ENCODE results near the gene SLC25A10. TPM values are rescaled to one million over a fixed set of nuclear protein-coding genes. Genes with fewer than 3 reads are reported as not detected.

SLC25A10 gene
- total and polyA plus RNA-seq, 4 donors, result 4.3 to 21.5 (median 17.0) TPM

GRCh38 chr17:81706757-81707624 lies 5.1 kb upstream of the SLC25A10 start:
- no peaks in the 10 kb centered on the region for H3K9me3 ChIP-seq (ENCODE audit: control insufficient read depth in 4 of 4, insufficient read depth in 3 of 4, low read length in 3 of 4)
- TF ChIP-seq CTCF (IDR thresholded peaks at IDR 0.05; ENCODE audit: control extremely low read depth, extremely low read depth), result no peak
- H3K4me3 ChIP-seq, result no peak overlapping the region
- no peak overlapping the region for H3K27ac ChIP-seq (ENCODE audit: low read depth in 1 of 2, low read length in 1 of 2)
- 93 to 94% methylated on average over 48 to 54 of the region's 54 CpGs for WGBS, 2 donors
- ATAC-seq (ENCODE audit: insufficient read depth, low FRiP score), result no peak
- peaks cover 0 to 20% (median 5%) of the 10 kb centered on the region in 4 donors for H3K36me3 ChIP-seq (ENCODE audit: control insufficient read depth in 4 of 4, insufficient read depth in 4 of 4, low read length in 4 of 4)
- peaks cover 0 to 27% (median 16%) of the 10 kb centered on the region in 5 donors for H3K4me1 ChIP-seq (ENCODE audit: control insufficient read depth in 5 of 5, insufficient read depth in 5 of 5, low read length in 5 of 5)
- peaks cover 0 to 10% (median 9%) of the 10 kb centered on the region in 3 donors for H3K27me3 ChIP-seq (ENCODE audit: control insufficient read depth in 3 of 3, insufficient read depth in 3 of 3, low read length in 2 of 3)
- H3K9ac ChIP-seq (ENCODE audit: insufficient read depth in 1 of 2, low read length in 2 of 2), result no peak overlapping the region
- no peak for DNase-seq

- Histone ChIP-seq H3K9me3 (ENCODE audit: control insufficient read depth in 4 of 4, insufficient read depth in 3 of 4, low read length in 3 of 4) (no peaks in the 10 kb centered on the region), H3K9ac (ENCODE audit: insufficient read depth in 1 of 2, low read length in 2 of 2) (no peak overlapping the region), H3K4me3 (no peak overlapping the region), H3K4me1 (ENCODE audit: control insufficient read depth in 5 of 5, insufficient read depth in 5 of 5, low read length in 5 of 5) (peaks cover 0 to 26% (median 12%) of the 10 kb centered on the region in 5 donors), H3K27me3 (ENCODE audit: control insufficient read depth in 3 of 3, insufficient read depth in 3 of 3, low read length in 2 of 3) (peaks cover 0 to 10% (median 9%) of the 10 kb centered on the region in 3 donors), H3K36me3 (ENCODE audit: control insufficient read depth in 4 of 4, insufficient read depth in 4 of 4, low read length in 4 of 4) (peaks cover 0 to 20% (median 5%) of the 10 kb centered on the region in 4 donors), H3K27ac (ENCODE audit: low read depth in 1 of 2, low read length in 1 of 2) (no peak overlapping the region)
- 86 to 93% methylated on average over 25 of the region's 25 CpGs for WGBS, 2 donors
- DNase-seq, result no peak
- TF ChIP-seq CTCF (IDR thresholded peaks at IDR 0.05; ENCODE audit: control extremely low read depth, extremely low read depth), result no peak
- no peak for ATAC-seq (ENCODE audit: insufficient read depth, low FRiP score)
Measured at GRCh38 chr17:81707725-81708646, 4.1 kb upstream of the SLC25A10 start.

GRCh38 chr17:81708739-81709185 lies 3.3 kb upstream of the SLC25A10 start:
- ATAC-seq (ENCODE audit: insufficient read depth, low FRiP score), result no peak
- H3K36me3 ChIP-seq (ENCODE audit: control insufficient read depth in 4 of 4, insufficient read depth in 4 of 4, low read length in 4 of 4), result peaks cover 0 to 20% (median 5%) of the 10 kb centered on the region in 4 donors
- no peak for DNase-seq
- no peaks in the 10 kb centered on the region for H3K9me3 ChIP-seq (ENCODE audit: control insufficient read depth in 4 of 4, insufficient read depth in 3 of 4, low read length in 3 of 4)
- no peak overlapping the region for H3K27ac ChIP-seq (ENCODE audit: low read depth in 1 of 2, low read length in 1 of 2)
- WGBS, 2 donors, result 88 to 94% methylated on average over 17 of the region's 17 CpGs
- H3K4me3 ChIP-seq, result no peak overlapping the region
- peaks cover 0 to 33% (median 12%) of the 10 kb centered on the region in 5 donors for H3K4me1 ChIP-seq (ENCODE audit: control insufficient read depth in 5 of 5, insufficient read depth in 5 of 5, low read length in 5 of 5)
- H3K27me3 ChIP-seq (ENCODE audit: control insufficient read depth in 3 of 3, insufficient read depth in 3 of 3, low read length in 2 of 3), result peaks cover 0 to 10% (median 9%) of the 10 kb centered on the region in 3 donors
- TF ChIP-seq CTCF (IDR thresholded peaks at IDR 0.05; ENCODE audit: control extremely low read depth, extremely low read depth), result no peak
- no peak overlapping the region for H3K9ac ChIP-seq (ENCODE audit: insufficient read depth in 1 of 2, low read length in 2 of 2)

Data from lung (tissue), 12 donors.